HEK293 (cell line): ENCODE data around the gene GPATCH11.

Source experiments
- CTCF ChIA-PET: fragments of 350-600 bp; formaldehyde crosslinking; extraction: SDS; loops from one replicate; lab custom pipeline; 2021; ENCODE audit warnings: antibody characterized with exemption; lab: Yijun Ruan, JAX
- POLR2A ChIA-PET: fragments of 300-600 bp; formaldehyde crosslinking; extraction: SDS; loops from one replicate; lab custom pipeline; 2020; ENCODE audit warnings: antibody characterized with exemption, inconsistent platforms; lab: Yijun Ruan, JAX
- H3K27ac ChIP-seq: fragments of 200-500 bp; sonication (Bioruptor generic); 2 replicates; pipeline ENCODE4 v1.5.1; 2014; ENCODE audit warnings: low read depth, low read length, control low read depth, inconsistent platforms; ENCODE audit errors: extremely low read depth
- H3K36me3 ChIP-seq, 2 experiments: fragments of 200-500 bp in 1 of 2; sonication (Bioruptor generic) in 1 of 2; 1 replicate in 1 of 2; 2 replicates in 1 of 2; pipeline ENCODE4 v1.5.1; 2014 to 2017; ENCODE audit warnings: inconsistent platforms in 2 of 2, low read length in 2 of 2; ENCODE audit not compliant: control insufficient read depth in 2 of 2, insufficient read depth in 1 of 2
- H3K4me1 ChIP-seq: fragments of 200-500 bp; sonication (Bioruptor generic); 2 replicates; pipeline ENCODE4 v1.5.1; 2014; ENCODE audit warnings: mild to moderate bottlenecking, low read length, inconsistent platforms; ENCODE audit not compliant: control insufficient read depth, insufficient read depth
- H3K4me3 ChIP-seq: 2 replicates; pipeline ENCODE4 v1.5.1; 2011; ENCODE audit warnings: low read depth, mild to moderate bottlenecking, control low read depth, low read length, moderate library complexity
- H3K9me3 ChIP-seq: fragments of 200-500 bp; sonication (Bioruptor generic); 2 replicates; pipeline ENCODE4 v1.5.1; 2014; ENCODE audit warnings: low read depth, low read length, inconsistent platforms; ENCODE audit not compliant: control insufficient read depth, insufficient read depth
- BCL11A ChIP-seq: fragments of 450-650 bp; formaldehyde crosslinking; IDR thresholded peaks from 2 replicates; pipeline ENCODE4 v1.5.1; 2016; ENCODE audit warnings: low read depth, missing biosample characterization, missing genetic modification characterization
- HOXA7 ChIP-seq: sonication (generic); formaldehyde crosslinking; IDR thresholded peaks from 2 replicates; pipeline ENCODE4 v1.8.1; 2022; ENCODE audit warnings: missing genetic modification reagents, borderline replicate concordance
- HOXC10 ChIP-seq: sonication (generic); formaldehyde crosslinking; IDR thresholded peaks from 2 replicates; pipeline ENCODE4 v1.8.1; 2023; ENCODE audit warnings: mild to moderate bottlenecking, missing genetic modification reagents
- OVOL3 ChIP-seq: fragments of 450-650 bp; formaldehyde crosslinking; IDR thresholded peaks from 2 replicates; pipeline ENCODE4 v1.5.1; 2016; ENCODE audit warnings: missing biosample characterization, missing genetic modification characterization
- RBAK ChIP-seq: fragments of 450-650 bp; formaldehyde crosslinking; IDR thresholded peaks from 2 replicates; pipeline ENCODE4 v1.5.1; 2016; ENCODE audit warnings: missing biosample characterization, missing genetic modification characterization
- SP3 ChIP-seq: fragments of 450-650 bp; formaldehyde crosslinking; IDR thresholded peaks from 2 replicates; pipeline ENCODE4 v1.5.1; 2016; ENCODE audit warnings: missing biosample characterization, missing genetic modification characterization
- ZNF335 ChIP-seq: fragments of 450-650 bp; formaldehyde crosslinking; conservative IDR thresholded peaks from 2 replicates; pipeline ENCODE4 v1.5.1; 2016; ENCODE audit warnings: missing biosample characterization, missing genetic modification characterization
- ZNF510 ChIP-seq: fragments of 450-650 bp; formaldehyde crosslinking; IDR thresholded peaks from 2 replicates; pipeline ENCODE4 v1.5.1; 2018; ENCODE audit warnings: mild to moderate bottlenecking, missing genetic modification characterization, missing biosample characterization; ENCODE audit not compliant: insufficient replicate concordance
- ZNF623 ChIP-seq: fragments of 450-650 bp; formaldehyde crosslinking; IDR thresholded peaks from 2 replicates; pipeline ENCODE4 v1.5.1; 2016; ENCODE audit warnings: missing biosample characterization, missing genetic modification characterization
- ZNF837 ChIP-seq: fragments of 450-650 bp; formaldehyde crosslinking; IDR thresholded peaks from 2 replicates; pipeline ENCODE4 v1.5.1; 2016; ENCODE audit warnings: missing biosample characterization, missing genetic modification characterization
- TF ChIP-seq, protein P1 (sequence below): fragments of 450-650 bp; formaldehyde crosslinking; IDR thresholded peaks from 2 replicates; pipeline ENCODE4 v1.5.1; 2016; ENCODE audit warnings: missing biosample characterization, missing genetic modification characterization
- TF ChIP-seq, protein P2 (sequence below): fragments of 450-650 bp; formaldehyde crosslinking; IDR thresholded peaks from 2 replicates; pipeline ENCODE4 v1.5.1; 2016; ENCODE audit warnings: missing biosample characterization, missing genetic modification characterization, borderline replicate concordance
- TF ChIP-seq, protein P3 (sequence below): fragments of 450-650 bp; formaldehyde crosslinking; IDR thresholded peaks from 2 replicates; pipeline ENCODE4 v1.5.1; 2016; ENCODE audit warnings: missing biosample characterization, missing genetic modification characterization
- TF ChIP-seq, protein P4 (sequence below): fragments of 450-650 bp; formaldehyde crosslinking; IDR thresholded peaks from 2 replicates; pipeline ENCODE4 v1.5.1; 2016; ENCODE audit warnings: missing biosample characterization, missing genetic modification characterization
- TF ChIP-seq, protein P5 (sequence below): fragments of 450-650 bp; formaldehyde crosslinking; conservative IDR thresholded peaks from 2 replicates; pipeline ENCODE4 v1.5.1; 2016; ENCODE audit warnings: low read depth, missing biosample characterization, missing genetic modification characterization

GPATCH11 gene

DNA sequence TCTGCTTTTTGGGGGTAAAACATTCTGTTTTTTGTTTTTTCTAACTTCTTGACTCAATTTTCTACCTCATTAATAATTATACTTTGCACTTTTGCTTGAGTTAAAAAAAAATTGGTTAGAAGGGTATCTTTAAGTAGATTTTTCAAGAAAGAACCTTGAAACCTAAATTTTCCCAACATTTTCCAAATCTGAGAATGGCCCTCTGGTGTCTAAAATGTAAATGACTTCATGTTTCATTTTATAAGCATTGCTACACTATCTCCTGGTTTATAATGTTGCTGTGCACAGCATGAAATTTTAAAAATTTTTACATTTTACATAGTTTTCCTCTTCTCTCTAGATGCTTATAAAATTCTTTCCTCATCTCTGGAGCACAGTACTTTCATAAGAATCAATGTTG is 58.2 kb downstream of the GPATCH11 start (continued):
- TF ChIP-seq SP3 (tag by site-specific recombination) (no peak), RBAK (tag by site-specific recombination) (no peak), ZNF837 (tag by site-specific recombination) (no peak), BCL11A (tag by site-specific recombination) (no peak), ZNF510 (tag by site-specific recombination) (no peak), HOXC10 (no peak)
- TF ChIP-seq, protein P1, sequence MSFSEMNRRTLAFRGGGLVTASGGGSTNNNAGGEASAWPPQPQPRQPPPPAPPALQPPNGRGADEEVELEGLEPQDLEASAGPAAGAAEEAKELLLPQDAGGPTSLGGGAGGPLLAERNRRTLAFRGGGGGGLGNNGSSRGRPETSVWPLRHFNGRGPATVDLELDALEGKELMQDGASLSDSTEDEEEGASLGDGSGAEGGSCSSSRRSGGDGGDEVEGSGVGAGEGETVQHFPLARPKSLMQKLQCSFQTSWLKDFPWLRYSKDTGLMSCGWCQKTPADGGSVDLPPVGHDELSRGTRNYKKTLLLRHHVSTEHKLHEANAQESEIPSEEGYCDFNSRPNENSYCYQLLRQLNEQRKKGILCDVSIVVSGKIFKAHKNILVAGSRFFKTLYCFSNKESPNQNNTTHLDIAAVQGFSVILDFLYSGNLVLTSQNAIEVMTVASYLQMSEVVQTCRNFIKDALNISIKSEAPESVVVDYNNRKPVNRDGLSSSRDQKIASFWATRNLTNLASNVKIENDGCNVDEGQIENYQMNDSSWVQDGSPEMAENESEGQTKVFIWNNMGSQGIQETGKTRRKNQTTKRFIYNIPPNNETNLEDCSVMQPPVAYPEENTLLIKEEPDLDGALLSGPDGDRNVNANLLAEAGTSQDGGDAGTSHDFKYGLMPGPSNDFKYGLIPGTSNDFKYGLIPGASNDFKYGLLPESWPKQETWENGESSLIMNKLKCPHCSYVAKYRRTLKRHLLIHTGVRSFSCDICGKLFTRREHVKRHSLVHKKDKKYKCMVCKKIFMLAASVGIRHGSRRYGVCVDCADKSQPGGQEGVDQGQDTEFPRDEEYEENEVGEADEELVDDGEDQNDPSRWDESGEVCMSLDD = no peak
- TF ChIP-seq, protein P2, sequence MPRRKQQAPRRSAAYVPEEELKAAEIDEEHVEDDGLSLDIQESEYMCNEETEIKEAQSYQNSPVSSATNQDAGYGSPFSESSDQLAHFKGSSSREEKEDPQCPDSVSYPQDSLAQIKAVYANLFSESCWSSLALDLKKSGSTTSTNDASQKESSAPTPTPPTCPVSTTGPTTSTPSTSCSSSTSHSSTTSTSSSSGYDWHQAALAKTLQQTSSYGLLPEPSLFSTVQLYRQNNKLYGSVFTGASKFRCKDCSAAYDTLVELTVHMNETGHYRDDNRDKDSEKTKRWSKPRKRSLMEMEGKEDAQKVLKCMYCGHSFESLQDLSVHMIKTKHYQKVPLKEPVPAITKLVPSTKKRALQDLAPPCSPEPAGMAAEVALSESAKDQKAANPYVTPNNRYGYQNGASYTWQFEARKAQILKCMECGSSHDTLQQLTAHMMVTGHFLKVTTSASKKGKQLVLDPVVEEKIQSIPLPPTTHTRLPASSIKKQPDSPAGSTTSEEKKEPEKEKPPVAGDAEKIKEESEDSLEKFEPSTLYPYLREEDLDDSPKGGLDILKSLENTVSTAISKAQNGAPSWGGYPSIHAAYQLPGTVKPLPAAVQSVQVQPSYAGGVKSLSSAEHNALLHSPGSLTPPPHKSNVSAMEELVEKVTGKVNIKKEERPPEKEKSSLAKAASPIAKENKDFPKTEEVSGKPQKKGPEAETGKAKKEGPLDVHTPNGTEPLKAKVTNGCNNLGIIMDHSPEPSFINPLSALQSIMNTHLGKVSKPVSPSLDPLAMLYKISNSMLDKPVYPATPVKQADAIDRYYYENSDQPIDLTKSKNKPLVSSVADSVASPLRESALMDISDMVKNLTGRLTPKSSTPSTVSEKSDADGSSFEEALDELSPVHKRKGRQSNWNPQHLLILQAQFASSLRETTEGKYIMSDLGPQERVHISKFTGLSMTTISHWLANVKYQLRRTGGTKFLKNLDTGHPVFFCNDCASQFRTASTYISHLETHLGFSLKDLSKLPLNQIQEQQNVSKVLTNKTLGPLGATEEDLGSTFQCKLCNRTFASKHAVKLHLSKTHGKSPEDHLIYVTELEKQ = no peak
- TF ChIP-seq, protein P3, sequence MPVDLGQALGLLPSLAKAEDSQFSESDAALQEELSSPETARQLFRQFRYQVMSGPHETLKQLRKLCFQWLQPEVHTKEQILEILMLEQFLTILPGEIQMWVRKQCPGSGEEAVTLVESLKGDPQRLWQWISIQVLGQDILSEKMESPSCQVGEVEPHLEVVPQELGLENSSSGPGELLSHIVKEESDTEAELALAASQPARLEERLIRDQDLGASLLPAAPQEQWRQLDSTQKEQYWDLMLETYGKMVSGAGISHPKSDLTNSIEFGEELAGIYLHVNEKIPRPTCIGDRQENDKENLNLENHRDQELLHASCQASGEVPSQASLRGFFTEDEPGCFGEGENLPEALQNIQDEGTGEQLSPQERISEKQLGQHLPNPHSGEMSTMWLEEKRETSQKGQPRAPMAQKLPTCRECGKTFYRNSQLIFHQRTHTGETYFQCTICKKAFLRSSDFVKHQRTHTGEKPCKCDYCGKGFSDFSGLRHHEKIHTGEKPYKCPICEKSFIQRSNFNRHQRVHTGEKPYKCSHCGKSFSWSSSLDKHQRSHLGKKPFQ (tag by site-specific recombination) = no peak
- TF ChIP-seq, protein P4, sequence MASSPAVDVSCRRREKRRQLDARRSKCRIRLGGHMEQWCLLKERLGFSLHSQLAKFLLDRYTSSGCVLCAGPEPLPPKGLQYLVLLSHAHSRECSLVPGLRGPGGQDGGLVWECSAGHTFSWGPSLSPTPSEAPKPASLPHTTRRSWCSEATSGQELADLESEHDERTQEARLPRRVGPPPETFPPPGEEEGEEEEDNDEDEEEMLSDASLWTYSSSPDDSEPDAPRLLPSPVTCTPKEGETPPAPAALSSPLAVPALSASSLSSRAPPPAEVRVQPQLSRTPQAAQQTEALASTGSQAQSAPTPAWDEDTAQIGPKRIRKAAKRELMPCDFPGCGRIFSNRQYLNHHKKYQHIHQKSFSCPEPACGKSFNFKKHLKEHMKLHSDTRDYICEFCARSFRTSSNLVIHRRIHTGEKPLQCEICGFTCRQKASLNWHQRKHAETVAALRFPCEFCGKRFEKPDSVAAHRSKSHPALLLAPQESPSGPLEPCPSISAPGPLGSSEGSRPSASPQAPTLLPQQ (tag by site-specific recombination) = no peak
- TF ChIP-seq, all 188 proteins: peak for 0

DNA sequence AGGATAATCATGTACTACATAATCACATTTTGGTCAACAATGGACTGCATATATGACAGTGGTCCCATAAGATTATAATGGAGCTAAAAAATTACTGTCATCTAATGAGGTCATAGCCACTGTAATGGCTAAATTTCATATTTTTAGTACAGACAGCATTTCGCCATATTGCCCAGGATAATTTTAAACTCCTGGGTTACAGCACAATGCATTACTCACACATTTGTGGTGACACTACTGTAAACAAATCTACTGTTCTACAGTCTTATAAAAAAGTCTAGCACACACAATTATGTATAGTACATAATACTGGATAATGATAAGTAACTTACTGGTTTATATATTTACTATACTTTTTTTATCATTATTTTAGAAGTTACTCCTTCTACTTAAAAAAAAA is 59.7 kb downstream of the GPATCH11 start:
- ChIA-PET CTCF (interaction anchor here (1.5 kb wide), 1 partner anchor 11 kb away, joined by 3 read pairs; no protein-coding TSS in a partner anchor), POLR2A (no interaction called here)
- no peaks in the 10 kb centered on the region for H3K9me3 ChIP-seq
- H3K4me1 ChIP-seq = no peaks in the 10 kb centered on the region
- peaks cover 71 to 82% of the 10 kb centered on the region in 2 experiments for H3K36me3 ChIP-seq
- no peak overlapping the region for H3K27ac ChIP-seq
- H3K4me3 ChIP-seq = no peak overlapping the region
- TF ChIP-seq, protein P5, sequence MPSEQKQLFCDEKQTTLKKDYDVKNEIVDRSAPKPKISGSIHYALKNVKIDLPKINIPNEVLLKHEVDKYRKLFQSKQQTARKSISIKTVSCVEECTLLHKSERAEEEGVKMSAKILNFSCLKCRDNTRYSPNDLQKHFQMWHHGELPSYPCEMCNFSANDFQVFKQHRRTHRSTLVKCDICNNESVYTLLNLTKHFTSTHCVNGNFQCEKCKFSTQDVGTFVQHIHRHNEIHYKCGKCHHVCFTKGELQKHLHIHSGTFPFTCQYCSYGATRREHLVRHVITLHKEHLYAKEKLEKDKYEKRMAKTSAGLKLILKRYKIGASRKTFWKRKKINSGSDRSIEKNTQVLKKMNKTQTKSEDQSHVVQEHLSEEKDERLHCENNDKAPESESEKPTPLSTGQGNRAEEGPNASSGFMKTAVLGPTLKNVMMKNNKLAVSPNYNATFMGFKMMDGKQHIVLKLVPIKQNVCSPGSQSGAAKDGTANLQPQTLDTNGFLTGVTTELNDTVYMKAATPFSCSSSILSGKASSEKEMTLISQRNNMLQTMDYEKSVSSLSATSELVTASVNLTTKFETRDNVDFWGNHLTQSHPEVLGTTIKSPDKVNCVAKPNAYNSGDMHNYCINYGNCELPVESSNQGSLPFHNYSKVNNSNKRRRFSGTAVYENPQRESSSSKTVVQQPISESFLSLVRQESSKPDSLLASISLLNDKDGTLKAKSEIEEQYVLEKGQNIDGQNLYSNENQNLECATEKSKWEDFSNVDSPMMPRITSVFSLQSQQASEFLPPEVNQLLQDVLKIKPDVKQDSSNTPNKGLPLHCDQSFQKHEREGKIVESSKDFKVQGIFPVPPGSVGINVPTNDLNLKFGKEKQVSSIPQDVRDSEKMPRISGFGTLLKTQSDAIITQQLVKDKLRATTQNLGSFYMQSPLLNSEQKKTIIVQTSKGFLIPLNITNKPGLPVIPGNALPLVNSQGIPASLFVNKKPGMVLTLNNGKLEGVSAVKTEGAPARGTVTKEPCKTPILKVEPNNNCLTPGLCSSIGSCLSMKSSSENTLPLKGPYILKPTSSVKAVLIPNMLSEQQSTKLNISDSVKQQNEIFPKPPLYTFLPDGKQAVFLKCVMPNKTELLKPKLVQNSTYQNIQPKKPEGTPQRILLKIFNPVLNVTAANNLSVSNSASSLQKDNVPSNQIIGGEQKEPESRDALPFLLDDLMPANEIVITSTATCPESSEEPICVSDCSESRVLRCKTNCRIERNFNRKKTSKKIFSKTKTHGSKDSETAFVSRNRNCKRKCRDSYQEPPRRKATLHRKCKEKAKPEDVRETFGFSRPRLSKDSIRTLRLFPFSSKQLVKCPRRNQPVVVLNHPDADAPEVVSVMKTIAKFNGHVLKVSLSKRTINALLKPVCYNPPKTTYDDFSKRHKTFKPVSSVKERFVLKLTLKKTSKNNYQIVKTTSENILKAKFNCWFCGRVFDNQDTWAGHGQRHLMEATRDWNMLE = no peak
- TF ChIP-seq ZNF335 (tag by site-specific recombination) (no peak), ZNF837 (tag by site-specific recombination) (no peak), OVOL3 (tag by site-specific recombination) (no peak), ZNF623 (tag by site-specific recombination) (no peak), SP3 (tag by site-specific recombination) (no peak), HOXA7 (CRISPR knock-in tag) (no peak)
- TF ChIP-seq, protein P2 = no peak
